ENCODE data around the gene SERINC4. TPM values are rescaled to one million over a fixed set of nuclear protein-coding genes. Genes with fewer than 3 reads are reported as not detected.
A peak's percentile ranks its signal among the peaks of the same experiment; 100 is the strongest.

The SERINC4 gene
- total RNA-seq, 1 experiment from 2014 or later, result 0.17 TPM

- Histone ChIP-seq H4K8ac (replicated peaks; ENCODE audit: insufficient read length, low read depth, low read length) (no peak overlapping the region), H2BK5ac (ENCODE audit: insufficient read length, low read length) (no peak overlapping the region), H2AK5ac (ENCODE audit: insufficient read length, low read length) (no peak overlapping the region), H3T11ph (ENCODE audit: low read length) (no peak overlapping the region), H3K23ac (ENCODE audit: insufficient read length, low read depth, low read length) (no peak overlapping the region), H3K27me3 (ENCODE audit: insufficient read depth, low read length) (no peaks in the 10 kb centered on the region), H3K18ac (ENCODE audit: insufficient read length, low read depth, low read length) (peak overlapping the region; percentile 92), H3K4me1 (ENCODE audit: insufficient read depth, low read length) (peaks cover 18% of the 10 kb centered on the region; the same call in 1 of the 2 replicates), H2BK12ac (ENCODE audit: insufficient read length, low read depth, low read length) (no peak overlapping the region), H3K14ac (ENCODE audit: insufficient read depth, low read length) (peak overlapping the region; percentile 96), H4K91ac (ENCODE audit: insufficient read length, low read depth, low read length) (peak overlapping the region; percentile 73), H3K56ac (ENCODE audit: insufficient read length, low read depth, low read length) (peak overlapping the region; percentile 20), H3K9ac (ENCODE audit: extremely low read depth, insufficient read length, low read length) (peak overlapping the region; percentile 96), H3K79me1 (ENCODE audit: insufficient read depth, low read depth, low read length, poor library complexity, severe bottlenecking) (peaks cover 3% of the 10 kb centered on the region), H2AFZ (ENCODE audit: low read length) (no peak overlapping the region), H3K23me2 (ENCODE audit: insufficient read length, low read depth, low read length, poor library complexity, severe bottlenecking) (peaks cover 8% of the 10 kb centered on the region), H2BK15ac (ENCODE audit: low read depth, low read length) (no peak overlapping the region; the same call in none of the 2 replicates), H2BK20ac (ENCODE audit: low read depth, low read length, poor library complexity, severe bottlenecking) (no peak overlapping the region), H3K27ac (ENCODE audit: insufficient read length, low read depth, low read length) (no peak overlapping the region), H2BK120ac (ENCODE audit: low read depth, low read length, poor library complexity, severe bottlenecking) (no peak overlapping the region), H3K79me2 (ENCODE audit: insufficient read depth, low read length) (peaks cover 6% of the 10 kb centered on the region; the same call in 1 of the 2 replicates), H3K9me3 (ENCODE audit: control insufficient read depth, low read depth, low read length) (no peaks in the 10 kb centered on the region), H3K4me2 (ENCODE audit: insufficient read depth, insufficient read length, low read length) (peak overlapping the region; percentile 94), H4K20me1 (ENCODE audit: control insufficient read depth, insufficient read depth, insufficient read length) (no peaks in the 10 kb centered on the region), H4K5ac (ENCODE audit: insufficient read length, low read depth, low read length) (no peak overlapping the region), H3K4ac (ENCODE audit: low read depth, low read length) (no peak overlapping the region; the same call in none of the 2 replicates)
- Mint-ChIP-seq H3K9me3 (no peaks in the 10 kb centered on the region), H3K4me3 (peak overlapping the region; percentile 98 to 99), H3K27ac (peak overlapping the region; percentile 91 to 99 (median 99)), H3K36me3 (ENCODE audit: insufficient read depth in 1 of 3, low read depth in 3 of 3) (peaks cover 33 to 49% (median 35%) of the 10 kb centered on the region in 3 experiments), H3K4me1 (peaks cover 50 to 64% of the 10 kb centered on the region in 2 experiments), H3K27me3 (ENCODE audit: low read depth) (no peaks in the 10 kb centered on the region)
- DNase-seq, result no peak
- 0 out of 3 replicates have a peak, but pooled peaks have one; percentile 10 for TF ChIP-seq CTCF (conservative IDR thresholded peaks at IDR 0.05)
- no CpG with 5 or more reads among the region's 33 CpGs for WGBS (ENCODE audit: extremely low coverage, insufficient read length, low lambda C conversion rate)
Observed at GRCh38 chr15:43792761-43793476, 7.1 kb downstream of the SERINC4 start.

Measured in H9 (cell line).